Endometrium (tissue), 2 donors: ENCODE measurements around the gene CDH13.

ENCODE experiments used
- FAIRE-seq: peaks from 2 replicates; lab custom pipeline; 2012; peaks lifted over from hg19 to GRCh38; lab: Jason Lieb, UNC
- donor health status: control.
- donor health status: control.

The CDH13 gene

DNA sequence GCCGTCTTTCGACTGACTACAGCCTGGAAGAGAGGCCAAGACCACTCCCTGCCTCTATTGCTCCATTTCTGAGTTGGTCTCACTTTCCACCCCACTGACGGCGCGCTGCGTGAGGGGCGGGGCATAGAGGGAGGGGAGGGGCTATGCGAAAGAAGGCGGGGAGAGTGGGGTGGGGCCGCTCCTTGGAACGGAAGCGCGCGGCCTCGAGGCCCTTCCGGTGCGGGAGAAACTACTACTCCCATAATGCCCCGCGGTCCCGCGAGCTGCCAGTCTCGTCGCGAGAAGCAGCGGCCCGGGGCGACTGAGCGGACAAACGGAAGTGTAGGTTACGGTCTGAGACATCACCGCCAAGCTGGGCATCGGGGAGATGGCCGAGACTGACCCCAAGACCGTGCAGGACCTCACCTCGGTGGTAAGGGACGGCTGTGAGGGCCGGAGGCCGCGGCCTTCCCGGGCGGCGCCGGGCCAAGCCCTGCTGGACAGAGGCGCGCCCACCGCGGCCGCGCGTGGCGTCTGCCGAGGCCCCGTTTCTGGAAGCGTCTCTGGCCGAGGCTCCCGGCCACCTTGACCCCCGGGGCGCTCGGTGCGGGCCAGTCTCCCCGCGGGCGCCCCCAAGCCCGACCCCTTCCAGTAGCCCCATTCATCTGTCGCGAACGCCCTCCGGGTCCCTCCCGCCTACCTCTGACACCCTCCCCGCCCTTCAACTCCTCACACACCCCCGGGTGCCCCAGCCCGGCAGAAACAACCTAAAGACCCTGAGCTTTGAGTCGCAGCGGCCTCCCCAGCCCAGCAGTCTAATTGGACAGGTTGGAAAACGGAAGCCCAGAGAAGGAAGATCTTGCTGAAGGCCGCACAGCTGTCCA lies 1181.2 kb downstream of the CDH13 start, which contains the start of gene HSBP1:
TSS of gene HSBP1 (plus strand) at position 269 of the 863 bp plus-strand sequence. CDS start at position 368, 99 bp downstream.
- no peak for FAIRE-seq

DNA sequence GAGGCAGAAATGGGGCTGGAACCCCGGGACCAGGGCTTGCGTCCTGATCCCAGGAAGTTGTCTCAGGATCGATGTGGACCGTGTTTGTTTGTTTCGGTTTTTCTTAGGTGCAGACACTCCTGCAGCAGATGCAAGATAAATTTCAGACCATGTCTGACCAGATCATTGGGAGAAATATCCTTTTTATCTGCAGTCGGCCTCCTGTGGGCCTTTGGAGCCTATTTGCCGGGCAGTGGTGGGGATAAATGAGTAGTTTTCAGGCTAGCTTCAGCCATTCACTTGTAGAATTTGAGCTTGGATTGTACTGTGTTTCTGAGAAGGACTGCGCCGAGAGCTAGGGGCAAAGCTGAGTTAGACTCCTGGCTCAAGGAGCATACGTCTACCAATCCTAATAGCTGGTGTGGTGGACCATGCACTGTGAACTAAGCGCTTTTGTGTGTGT lies 1181.8 kb downstream of the CDH13 start:
- FAIRE-seq: no peak

DNA sequence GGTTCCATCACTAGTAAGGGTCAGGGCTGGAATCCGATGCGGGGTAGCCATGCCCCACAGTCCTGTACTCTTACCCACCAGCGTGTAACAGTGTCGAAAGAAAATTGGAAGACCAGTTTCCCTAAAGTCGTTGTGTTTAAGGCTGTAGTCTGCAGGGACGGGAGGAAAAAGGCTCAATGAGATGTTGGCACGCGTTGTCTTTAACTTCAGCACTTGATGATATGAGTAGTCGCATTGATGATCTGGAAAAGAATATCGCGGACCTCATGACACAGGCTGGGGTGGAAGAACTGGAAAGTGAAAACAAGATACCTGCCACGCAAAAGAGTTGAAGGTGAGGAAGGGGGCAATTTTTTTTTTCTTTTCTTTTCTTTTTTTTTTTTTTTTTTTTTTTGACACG lies 1182.3 kb downstream of the CDH13 start:
- FAIRE-seq: no peak

DNA sequence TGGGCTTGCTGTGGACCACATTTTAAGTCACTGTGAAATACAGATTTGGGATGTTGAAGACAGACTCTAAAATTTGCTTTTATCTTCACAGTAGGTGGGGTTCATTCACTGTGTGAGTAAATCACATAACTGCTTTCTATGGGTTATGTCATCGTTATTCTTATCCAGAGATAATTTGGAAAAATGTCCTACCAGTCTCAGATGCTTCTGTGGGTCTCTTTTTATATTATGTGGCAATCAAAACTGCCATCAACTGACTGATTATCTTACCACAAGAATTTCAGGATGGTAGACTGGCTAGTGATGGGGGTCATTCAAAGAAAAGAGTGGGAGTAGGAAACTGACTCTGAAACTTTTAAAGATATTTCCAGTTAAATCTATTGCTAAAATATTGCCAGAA lies 1184.1 kb downstream of the CDH13 start:
- no peak for FAIRE-seq

DNA sequence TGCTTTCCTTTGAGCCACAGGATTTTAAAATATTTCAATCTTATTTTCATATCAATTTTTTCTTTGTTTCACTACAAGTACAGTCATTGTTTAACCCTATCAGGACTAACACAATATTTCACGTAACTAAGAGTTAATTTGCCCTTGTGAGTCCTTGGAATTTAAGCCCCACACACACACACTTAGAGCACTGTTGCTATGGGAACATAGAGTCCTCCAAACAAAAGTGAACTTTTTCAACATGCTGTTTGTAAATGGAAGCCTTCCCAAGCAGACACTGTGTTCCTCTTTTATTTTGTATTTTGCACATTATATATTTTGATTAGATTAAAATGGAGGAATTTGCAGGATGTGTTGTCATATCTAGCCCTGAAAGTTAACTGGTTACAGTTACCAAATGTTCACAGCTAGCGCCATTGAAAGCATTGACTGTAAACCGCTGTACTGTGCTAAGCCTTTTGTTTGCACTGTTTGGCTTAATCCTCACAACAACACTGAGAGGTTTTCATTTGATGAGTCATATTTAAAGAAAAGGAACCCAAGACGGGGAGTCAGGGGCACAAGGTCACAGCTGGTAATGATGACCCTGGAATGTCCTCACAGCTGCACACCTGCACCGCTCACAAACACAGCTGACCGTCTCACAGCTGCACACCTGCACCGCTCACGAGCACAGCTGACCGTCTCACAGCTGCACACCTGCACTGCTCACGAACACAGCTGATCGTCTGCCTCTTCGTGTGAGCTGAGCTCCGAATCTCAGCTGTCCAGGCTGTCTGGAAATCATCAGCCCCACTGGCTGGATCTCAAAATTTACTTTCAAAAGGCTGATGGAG lies 1187.3 kb downstream of the CDH13 start:
- FAIRE-seq: peak; percentile 71

DNA sequence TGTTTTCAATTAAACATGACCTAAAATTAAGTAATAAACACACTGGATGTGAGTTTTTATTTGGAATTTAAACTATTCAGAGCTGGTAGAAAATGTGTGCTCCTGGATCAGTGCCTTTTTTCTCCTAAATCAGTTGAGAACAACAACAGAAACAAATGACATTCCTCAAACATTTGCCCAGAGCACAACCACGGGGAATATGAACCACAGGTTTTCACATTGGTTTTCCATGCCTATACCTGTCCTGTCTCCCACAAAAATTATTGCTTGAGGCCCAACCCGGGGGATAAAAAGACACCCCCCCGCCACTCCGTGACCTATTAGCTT lies 1187.9 kb downstream of the CDH13 start:
- FAIRE-seq: peak; percentile 91

DNA sequence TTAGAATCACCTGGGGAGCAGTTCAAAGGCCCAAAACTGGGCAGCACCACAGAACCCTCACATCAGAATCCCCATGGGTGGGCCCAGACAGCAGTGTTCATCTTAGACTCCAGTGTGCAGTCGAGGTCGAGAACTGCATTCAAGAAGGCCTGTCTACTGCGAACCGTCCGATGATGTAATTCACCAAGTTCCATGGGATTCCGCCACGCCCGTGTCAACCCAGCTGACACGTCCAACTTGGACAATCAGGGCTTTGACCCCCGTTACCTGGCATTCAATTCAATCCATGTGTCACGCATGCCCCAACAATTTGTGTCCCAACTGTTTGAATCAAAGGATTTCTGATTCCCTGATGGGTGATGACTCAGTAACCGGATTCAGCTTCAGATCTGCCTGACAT lies 1190.3 kb downstream of the CDH13 start:
- FAIRE-seq: no peak

DNA sequence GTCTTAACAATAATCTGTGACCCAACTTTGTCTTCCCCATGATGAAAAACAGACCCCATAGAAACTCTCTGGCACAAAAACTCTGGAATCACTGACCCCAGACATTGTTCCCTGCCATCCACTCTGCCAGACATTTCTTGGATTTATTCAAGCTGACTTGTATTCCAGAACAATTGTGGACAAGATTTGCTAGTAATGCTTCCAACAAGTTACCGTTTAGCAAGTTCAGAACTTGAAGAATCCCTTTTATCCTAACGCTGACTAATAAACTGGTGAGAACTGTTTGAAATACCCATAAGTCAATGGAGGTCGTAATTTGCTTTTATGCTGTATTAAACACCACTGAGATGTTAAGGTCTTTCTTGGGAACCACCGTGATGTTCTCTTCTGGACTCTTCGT lies 1191.5 kb downstream of the CDH13 start:
- FAIRE-seq: no peak

DNA sequence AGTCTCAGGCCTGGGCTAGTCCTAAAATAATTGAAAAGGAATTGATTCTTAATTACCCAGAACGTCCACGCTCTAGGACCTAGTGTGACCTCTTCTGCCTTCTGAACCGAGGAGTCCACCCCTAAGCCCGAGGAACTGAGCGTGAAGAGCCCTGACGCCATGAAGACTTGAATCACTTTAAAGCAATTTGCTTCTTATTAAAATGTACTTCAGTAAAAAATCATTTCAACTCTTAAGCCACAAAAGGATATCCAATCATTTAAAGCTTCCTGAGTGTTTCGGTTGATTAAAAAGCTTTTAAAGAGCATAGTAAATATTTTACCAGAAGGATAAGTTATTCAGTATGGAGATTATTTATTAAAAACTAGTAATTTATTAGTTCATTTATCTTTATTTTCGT lies 1192.6 kb downstream of the CDH13 start:
- no peak for FAIRE-seq

DNA sequence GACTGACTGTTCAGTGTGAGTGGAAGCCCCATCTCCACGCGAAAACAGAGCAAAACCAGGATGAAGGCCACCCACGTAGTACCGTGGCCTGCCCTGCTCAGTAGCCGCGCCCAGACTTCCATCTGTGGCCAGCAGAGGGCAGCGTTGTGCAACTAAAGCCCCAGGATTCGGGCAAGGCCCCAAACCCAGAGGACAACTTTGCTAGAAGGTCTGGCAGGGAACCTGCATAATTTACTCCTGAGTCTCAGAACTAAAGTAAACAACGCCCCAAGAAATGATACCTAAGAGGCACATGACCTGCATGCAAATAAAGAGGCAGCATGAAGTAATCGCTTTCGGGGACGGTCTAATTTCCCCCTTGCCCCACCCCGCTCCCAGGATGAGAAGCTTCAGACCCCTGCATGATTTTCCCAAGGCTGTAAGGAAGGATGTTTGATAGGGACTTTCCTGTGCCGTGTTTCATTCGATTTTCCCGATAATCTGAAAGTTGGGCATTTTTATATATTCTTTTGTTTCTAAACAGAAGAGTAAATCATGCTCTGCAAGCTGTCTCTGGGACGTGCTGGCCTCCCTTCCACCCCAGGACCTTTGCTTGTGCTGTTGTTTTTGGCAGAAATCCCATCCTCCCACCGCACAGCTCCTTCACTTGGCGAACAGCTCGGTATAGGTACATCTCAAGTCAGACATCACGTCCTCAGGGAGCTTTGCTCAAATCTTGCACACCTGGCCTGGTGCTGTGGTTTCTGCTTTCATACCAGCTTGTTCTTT lies 1199.6 kb downstream of the CDH13 start:
- peak; percentile 46 for FAIRE-seq

DNA sequence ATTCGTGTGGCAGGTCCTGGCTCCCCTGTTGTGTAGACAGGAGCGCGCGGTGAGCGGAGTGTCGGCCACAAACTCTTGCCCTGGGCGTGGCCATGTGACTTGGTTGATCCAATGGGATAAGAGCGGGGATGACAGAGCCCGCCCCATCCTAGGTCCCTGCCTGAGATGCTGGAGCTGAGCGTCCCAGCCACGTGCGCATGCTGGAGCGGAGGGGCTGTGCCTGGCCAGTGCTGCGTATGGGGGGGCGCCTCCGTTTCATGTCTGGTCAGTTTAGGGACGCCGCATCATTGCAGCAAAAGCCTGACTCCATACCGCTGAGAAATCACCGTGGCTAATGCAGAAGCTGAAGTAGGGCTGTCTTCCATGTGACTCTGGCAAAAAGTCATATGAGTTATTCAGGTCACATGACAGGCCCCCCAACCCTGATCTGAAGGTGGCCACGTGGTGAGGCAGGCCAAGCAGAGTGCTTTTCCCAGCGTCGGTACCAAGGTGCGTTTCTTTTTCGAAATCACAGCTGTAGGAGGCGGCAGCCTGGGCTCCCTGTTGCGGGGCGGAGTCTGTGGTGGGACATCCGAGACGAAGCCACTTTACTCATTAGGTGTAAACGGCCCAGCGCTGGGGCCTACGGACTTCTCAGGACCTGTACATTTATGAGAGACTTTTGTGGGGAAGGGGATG lies 1203.5 kb downstream of the CDH13 start:
- FAIRE-seq: no peak

DNA sequence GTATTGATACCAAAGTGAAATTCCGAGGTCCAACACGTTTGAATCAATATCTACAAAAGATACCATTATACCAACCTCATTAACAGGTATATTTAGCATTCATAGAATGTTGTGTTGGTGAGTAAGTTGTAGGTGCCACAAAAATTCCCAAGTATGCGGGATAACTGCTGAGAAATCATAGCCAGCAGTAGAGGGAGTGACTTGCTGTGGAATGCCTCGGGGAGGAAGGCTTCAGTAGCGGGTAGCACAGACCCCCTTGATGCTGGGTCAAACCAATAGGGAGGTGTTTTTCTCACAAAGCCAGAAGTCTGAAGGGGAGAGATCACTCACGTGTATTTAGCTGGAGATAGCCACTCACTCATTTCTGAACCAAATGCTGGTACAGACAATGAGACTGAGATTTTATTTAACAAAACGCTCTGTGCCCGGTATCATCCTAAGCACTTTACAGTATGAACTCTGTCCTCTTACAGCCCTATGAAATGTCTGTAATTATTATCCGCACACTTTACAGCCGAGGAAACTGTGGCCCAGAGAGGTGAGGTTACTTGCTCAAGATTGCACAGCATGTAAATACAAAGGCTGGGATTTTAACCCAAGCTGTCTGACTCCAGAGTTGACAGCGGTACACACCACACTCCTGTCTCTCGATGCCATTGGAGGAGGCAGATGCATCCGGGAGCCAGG lies 1204.1 kb downstream of the CDH13 start:
- no peak for FAIRE-seq

DNA sequence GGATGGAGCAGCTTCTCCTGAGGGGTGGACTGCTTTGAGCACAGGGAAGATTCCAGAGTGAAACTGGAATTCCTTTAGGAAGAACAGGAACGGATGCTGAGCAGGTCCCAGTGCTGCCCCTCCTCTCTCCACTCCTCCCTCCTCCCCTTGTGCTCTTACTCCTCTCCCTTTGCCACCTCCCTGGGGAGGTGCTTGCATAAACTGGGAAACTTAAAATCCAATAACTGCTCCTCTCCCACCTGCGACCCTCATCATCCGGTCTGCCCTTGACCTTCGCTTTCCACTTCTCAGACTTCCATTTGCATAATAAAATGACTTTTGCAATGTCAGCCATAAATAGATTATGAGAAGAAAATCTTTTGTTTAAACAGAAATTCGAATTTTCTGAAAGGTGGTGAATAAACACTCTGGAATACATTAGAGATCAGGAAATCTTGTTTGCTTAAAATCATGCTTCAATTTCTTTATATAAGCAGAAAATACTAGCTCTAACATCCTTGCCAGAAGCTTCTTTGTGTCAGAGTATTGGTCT lies 1204.8 kb downstream of the CDH13 start:
- FAIRE-seq: no peak

DNA sequence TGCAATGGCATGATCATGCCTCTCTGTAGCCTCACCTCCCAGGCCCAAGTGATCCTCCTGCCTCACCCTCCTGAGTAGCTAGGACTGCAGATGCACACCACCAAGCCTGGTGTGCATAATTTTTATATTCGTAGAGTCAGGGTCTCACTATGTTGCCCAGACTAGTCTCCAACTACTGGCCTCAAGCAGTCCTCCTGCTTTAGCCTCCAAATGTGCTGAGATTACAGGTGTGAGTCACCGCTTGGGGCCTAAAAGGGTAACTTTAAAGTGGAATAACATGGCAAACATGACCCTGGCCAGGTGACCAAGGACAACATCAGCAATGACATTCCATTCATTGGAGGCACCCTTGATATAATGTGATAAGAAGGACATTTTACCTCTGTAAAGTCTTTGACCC lies 1207.2 kb downstream of the CDH13 start:
- no peak for FAIRE-seq

DNA sequence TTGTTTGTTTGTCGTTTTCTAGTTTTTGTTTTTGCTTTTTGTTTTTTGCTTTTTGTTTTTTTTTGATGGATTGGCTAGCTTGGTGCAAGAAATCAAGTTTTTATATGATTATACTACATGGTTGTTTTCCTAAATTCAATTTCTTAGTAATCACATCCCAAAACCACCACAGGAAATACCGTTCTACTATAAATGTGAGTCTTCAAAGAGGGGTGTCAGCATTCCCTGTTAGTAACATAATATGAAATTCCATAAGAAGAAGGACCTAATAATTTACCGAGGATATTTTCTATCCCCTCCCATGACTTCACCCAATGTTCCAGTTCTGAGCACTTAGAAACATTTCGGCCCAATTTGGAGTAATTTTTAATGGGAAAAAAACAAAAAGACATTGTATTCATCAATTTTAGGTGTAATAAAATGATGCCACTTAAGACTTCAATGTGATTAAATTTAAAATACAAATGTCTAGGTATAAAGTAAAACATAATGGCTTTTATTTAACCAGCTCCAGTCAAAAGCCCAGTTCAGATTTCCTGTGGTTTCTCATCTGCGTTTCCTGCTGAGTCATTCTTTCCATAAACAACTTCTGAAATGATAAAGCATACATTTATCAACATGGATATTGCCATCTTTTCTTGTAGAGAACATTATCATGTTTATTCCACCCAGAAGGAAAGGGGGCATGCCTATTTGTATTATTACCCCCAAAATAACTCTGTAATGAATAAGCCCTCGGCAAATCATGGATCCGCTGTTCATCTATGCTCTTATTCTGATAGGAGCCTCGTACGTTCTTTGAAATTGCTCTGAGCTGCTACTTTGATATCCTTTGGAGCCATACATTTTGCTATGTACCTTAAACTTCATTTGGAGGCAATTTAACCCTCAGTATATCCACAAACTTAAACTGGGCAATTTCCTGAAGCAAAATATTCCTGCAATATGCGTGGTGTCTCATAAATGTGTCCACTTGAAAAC lies 1209.1 kb downstream of the CDH13 start:
- FAIRE-seq: no peak

DNA sequence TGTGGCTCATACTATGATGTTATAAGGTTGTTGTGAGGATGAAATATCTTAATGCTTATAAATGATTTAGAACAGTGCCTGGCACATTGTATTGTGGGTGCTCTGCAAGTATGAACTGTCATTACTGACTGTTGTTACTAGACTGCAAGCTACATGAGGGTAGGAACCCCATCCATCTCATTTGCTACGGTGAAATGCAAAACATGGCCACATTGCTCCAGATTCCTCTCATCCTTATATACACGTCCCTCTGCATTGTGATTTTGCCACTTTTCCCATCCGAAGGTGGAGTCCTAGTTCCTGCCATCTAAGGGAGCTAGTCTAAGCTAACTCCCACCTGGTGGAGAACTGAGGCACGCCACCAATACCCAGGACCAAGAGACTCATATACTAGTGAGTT lies 1210.8 kb downstream of the CDH13 start:
- no peak for FAIRE-seq

DNA sequence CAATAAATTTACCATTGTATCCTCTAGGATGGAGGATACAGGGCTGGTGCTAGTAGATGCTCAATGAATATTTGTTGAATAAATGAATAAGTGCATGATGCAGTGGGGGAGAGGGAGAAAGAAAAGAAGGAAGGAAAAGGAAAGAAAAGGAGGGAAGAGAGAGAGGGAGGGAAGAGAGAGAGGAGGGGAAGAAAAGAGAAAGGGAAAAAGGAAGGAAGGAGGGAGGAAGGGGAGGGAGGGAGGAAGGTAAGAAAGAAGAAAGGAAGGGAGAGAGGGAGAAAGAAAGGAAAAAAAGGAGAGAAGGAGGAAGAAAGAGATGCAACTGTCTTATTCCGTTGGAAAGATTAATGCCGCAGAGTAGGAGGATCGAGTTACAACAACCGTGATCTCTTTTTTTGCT lies 1211.4 kb downstream of the CDH13 start:
- FAIRE-seq: no peak

DNA sequence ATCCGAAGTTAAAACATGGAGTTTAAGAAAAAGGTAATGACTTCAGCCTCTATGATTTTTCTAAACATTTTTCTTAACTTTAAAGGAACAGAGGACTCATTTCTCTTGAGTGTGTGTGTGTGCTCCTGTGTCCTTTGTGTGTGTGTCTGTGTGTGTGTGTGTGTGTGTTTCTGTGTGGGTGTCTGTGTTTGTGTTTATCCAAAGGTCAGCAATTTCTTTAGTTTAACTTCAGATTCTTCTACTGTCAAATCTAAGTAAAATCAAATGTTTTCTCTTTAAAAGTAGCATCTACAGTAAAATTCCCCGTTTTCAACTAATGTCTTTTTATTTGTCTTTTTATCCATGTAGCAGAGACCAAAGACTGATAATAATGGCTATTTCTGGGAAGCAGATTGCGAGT lies 1212.8 kb downstream of the CDH13 start:
- no peak for FAIRE-seq

DNA sequence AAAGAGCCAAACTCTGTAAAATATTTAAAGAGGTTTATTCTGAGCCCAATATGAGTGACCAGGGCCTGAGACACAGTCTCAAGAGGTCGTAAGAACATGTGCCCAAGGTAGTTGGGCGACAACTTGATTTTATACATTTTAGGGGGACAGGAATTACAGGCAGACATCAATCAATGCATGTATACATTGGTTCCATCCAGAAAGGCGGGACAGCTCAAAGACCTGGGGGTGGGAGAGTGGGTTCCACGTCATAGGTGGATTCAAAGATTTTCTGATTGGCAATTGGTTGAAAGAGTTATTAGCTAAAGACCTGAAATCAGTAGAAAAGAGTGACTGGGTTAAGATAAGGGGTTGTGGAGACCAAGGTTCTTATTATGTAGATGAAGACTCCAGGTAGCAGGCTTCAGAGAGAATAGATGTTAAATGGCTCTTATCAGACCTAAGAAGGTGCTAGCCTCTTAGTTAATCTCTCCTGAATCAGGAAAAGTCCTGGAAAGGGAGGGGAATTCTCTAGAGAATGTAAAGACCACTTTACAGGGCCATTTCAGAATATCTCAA lies 1213.4 kb downstream of the CDH13 start:
- FAIRE-seq: no peak

DNA sequence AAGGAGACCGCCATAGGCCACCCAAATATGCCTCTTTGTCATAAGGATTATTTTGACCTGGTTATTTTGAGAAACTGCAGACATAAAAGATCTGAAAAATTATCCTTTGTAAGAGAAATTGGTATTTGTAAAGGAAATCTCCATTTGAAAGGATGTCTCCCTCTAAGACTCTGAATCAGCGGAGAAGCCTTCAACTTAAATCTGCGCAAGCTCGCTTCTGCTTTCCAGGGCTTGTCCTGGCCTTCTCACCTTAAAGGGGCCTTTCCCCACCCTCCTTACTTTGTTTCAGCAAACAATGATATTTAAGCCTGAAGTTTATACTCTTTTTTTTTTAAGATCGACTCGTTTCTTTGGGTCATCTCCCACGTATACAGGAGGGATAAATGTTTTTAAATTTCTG lies 1215.5 kb downstream of the CDH13 start:
- peak; percentile 39 for FAIRE-seq
